ENCODE data around the gene TCAP. TPM values are rescaled to one million over a fixed set of nuclear protein-coding genes. Genes with fewer than 3 reads are reported as not detected.

The TCAP gene, protein sequence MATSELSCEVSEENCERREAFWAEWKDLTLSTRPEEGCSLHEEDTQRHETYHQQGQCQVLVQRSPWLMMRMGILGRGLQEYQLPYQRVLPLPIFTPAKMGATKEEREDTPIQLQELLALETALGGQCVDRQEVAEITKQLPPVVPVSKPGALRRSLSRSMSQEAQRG
- 1 to 10 TPM; 1.3 to 3.8 (median 2.4) TPM for total RNA-seq
- total RNA-seq (2013) = 0.99 TPM

DNA sequence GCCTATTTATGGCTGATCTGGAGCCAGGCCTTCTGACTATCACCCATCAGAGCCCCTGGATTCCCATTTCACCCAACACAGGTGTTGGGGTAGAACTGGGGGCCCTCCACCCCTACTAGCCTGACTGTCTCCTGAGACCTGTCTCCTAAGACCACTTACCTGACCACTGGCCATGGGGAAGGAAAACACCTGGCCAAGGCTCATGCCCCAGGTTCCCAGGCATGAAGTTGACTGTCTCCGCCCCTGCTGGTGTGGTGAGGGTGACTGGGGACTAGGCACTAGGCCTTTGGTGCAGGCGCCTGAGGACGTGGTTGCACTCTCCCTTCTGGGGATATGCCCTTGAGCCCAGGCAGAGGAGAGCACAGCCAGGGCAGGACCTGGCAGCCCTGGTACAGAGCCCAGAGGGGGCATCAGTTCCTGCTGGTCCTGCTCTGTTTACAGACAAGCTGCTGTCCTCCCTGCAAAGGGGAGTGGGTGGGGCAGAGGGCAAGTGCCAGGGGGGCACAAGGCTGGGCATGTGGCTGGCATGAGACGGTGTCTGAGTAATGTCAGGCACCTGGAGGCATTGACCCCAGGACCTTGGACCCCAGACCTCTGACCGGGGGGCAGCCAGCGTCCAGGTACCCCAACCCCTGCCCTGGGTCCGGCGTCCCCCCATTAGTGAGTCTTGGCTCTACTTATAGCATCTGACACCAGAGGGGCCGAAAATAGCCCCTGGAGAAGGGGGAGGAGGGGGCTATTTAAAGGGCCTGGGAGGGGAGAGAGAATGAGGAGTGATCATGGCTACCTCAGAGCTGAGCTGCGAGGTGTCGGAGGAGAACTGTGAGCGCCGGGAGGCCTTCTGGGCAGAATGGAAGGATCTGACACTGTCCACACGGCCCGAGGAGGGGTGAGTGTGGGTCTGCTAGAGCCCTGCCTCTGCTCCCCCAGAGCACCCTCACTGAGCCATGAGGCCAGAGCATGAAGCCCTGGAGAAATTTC, at the start of gene TCAP:
Gene TCAP, plus strand, starts transcription at position 769 of the 981 bp plus-strand sequence. Its CDS starts 11 bp downstream, at position 780.
- H3K27ac ChIP-seq (ENCODE audit: low read length) = no peak within 1 kb of the TSS
- no peaks in the 10 kb centered on the region for H3K9me3 Mint-ChIP-seq
- H3K9me3 ChIP-seq (ENCODE audit: control insufficient read depth, insufficient read depth, low read length) = no peaks in the 10 kb centered on the region
- no peaks in the 10 kb centered on the region for H3K27me3 Mint-ChIP-seq (ENCODE audit: low read depth in 2 of 2)
- intact Hi-C loops (cut with micrococcal nuclease) = loop anchor here (5.0 kb wide), 1 partner anchor 43 kb away; no protein-coding TSS in a partner anchor
- TF ChIP-seq, protein P1, sequence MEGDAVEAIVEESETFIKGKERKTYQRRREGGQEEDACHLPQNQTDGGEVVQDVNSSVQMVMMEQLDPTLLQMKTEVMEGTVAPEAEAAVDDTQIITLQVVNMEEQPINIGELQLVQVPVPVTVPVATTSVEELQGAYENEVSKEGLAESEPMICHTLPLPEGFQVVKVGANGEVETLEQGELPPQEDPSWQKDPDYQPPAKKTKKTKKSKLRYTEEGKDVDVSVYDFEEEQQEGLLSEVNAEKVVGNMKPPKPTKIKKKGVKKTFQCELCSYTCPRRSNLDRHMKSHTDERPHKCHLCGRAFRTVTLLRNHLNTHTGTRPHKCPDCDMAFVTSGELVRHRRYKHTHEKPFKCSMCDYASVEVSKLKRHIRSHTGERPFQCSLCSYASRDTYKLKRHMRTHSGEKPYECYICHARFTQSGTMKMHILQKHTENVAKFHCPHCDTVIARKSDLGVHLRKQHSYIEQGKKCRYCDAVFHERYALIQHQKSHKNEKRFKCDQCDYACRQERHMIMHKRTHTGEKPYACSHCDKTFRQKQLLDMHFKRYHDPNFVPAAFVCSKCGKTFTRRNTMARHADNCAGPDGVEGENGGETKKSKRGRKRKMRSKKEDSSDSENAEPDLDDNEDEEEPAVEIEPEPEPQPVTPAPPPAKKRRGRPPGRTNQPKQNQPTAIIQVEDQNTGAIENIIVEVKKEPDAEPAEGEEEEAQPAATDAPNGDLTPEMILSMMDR (IDR thresholded peaks at IDR 0.05) = no peak
- H3K4me3 Mint-ChIP-seq = no peak within 1 kb of the TSS
- H3K4me1 Mint-ChIP-seq = peaks cover 7 to 23% of the 10 kb centered on the region in 2 donors
- peaks cover 2% of the 10 kb centered on the region for H3K27me3 ChIP-seq (ENCODE audit: control insufficient read depth, insufficient read depth, low read length)
- DNase-seq = no peak
- H3K4me1 ChIP-seq (ENCODE audit: control insufficient read depth, insufficient read depth, low read length) = peaks cover 28% of the 10 kb centered on the region
- ATAC-seq = no peak
- no peak within 1 kb of the TSS for H3K4me3 ChIP-seq (ENCODE audit: low read length)
- no peaks in the 10 kb centered on the region for H3K36me3 Mint-ChIP-seq
- 81% methylated on average over 15 of the region's 15 CpGs for WGBS (ENCODE audit: insufficient coverage)
- peaks cover 31% of the 10 kb centered on the region for H3K36me3 ChIP-seq (ENCODE audit: control insufficient read depth, insufficient read depth, low read length)
- H3K27ac Mint-ChIP-seq = peak within 1 kb of the TSS in 1 of 2 donors; percentile 18

DNA sequence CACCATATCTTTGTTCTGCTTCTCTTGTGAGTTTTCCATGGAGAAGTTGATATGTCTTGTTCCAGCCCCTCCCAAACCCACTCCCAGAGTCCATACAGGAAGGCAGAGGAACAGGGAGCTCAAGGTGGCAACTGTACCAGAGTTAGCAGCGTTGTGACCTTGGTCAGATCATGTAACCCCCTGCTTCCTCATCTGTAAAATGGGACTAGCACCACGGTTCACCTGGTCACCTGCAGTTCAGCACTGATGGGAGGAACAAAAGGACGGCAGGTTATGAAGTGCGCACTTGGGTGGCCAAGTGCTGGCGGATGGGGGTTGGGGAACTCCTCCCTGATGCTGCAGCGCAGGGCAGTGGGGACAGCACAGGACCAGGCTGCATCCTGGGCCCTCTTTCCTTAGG, 49.7 kb upstream of the TCAP start:
- peaks cover 7% of the 10 kb centered on the region in 2 donors for H3K4me1 Mint-ChIP-seq
- H3K9me3 Mint-ChIP-seq = no peaks in the 10 kb centered on the region
- peak overlapping the region; percentile 42 for H3K4me3 Mint-ChIP-seq
- H3K27ac ChIP-seq (ENCODE audit: low read length) = no peak overlapping the region
- peaks cover 15 to 29% of the 10 kb centered on the region in 2 donors for H3K27me3 Mint-ChIP-seq (ENCODE audit: low read depth in 2 of 2)
- WGBS (ENCODE audit: insufficient coverage) = 64% methylated on average over 6 of the region's 6 CpGs
- H3K4me1 ChIP-seq (ENCODE audit: control insufficient read depth, insufficient read depth, low read length) = peaks cover 13% of the 10 kb centered on the region
- H3K27ac Mint-ChIP-seq = no peak overlapping the region
- no peak for ATAC-seq
- no peak overlapping the region for H3K4me3 ChIP-seq (ENCODE audit: low read length)
- TF ChIP-seq, protein P1 (IDR thresholded peaks at IDR 0.05) = no peak
- no peaks in the 10 kb centered on the region for H3K36me3 ChIP-seq (ENCODE audit: control insufficient read depth, insufficient read depth, low read length)
- no peaks in the 10 kb centered on the region for H3K9me3 ChIP-seq (ENCODE audit: control insufficient read depth, insufficient read depth, low read length)
- peaks cover 5% of the 10 kb centered on the region for H3K27me3 ChIP-seq (ENCODE audit: control insufficient read depth, insufficient read depth, low read length)
- no peak for DNase-seq
- intact Hi-C loops (cut with micrococcal nuclease) = no loop called here
- no peaks in the 10 kb centered on the region for H3K36me3 Mint-ChIP-seq

DNA sequence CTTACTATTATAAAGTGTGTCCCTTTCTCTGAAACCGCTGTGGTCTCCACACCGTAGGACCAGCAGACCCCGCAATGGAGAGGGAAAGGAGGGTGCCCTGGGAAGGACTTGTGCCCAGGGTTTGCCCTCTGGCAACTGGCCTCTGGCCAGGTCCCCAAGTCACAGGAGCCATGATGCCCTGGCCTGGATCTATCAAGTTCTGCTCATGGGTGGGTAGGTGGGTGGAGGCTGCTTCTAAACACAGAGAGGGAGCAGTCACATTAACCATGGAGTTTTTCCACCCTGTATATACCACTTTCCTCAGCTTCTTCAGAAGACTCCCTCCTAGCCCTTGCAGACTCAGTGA, 48.1 kb upstream of the TCAP start:
- H3K9me3 Mint-ChIP-seq = no peaks in the 10 kb centered on the region
- Histone ChIP-seq H3K36me3 (ENCODE audit: control insufficient read depth, insufficient read depth, low read length) (no peaks in the 10 kb centered on the region), H3K9me3 (ENCODE audit: control insufficient read depth, insufficient read depth, low read length) (no peaks in the 10 kb centered on the region), H3K27me3 (ENCODE audit: control insufficient read depth, insufficient read depth, low read length) (peaks cover 5% of the 10 kb centered on the region), H3K27ac (ENCODE audit: low read length) (no peak overlapping the region), H3K4me1 (ENCODE audit: control insufficient read depth, insufficient read depth, low read length) (peaks cover 18% of the 10 kb centered on the region), H3K4me3 (ENCODE audit: low read length) (no peak overlapping the region)
- intact Hi-C loops (cut with micrococcal nuclease) = no loop called here
- H3K36me3 Mint-ChIP-seq = no peaks in the 10 kb centered on the region
- no peak for DNase-seq
- TF ChIP-seq, protein P1 (IDR thresholded peaks at IDR 0.05) = no peak
- peaks cover 11 to 12% of the 10 kb centered on the region in 2 donors for H3K4me1 Mint-ChIP-seq
- ATAC-seq = no peak
- WGBS (ENCODE audit: insufficient coverage) = 70% methylated on average over 3 of the region's 3 CpGs
- H3K27me3 Mint-ChIP-seq (ENCODE audit: low read depth in 2 of 2) = peaks cover 15 to 29% of the 10 kb centered on the region in 2 donors
- H3K27ac Mint-ChIP-seq = no peak overlapping the region
- H3K4me3 Mint-ChIP-seq = peak overlapping the region; percentile 57

Data from natural killer cell (primary cell).